ENCODE results near the gene FBXW9. TPM values are rescaled to one million over a fixed set of nuclear protein-coding genes. Genes with fewer than 3 reads are reported as not detected.
"Not testable (repeated sequence)": the region's sequence is repeated elsewhere in the genome, so short reads cannot be mapped to it uniquely, and the experiment has no call there.

FBXW9 gene
- total RNA-seq, 6 donors from 2014 or later: 6.5 to 13.7 (median 8.7) TPM

DNA sequence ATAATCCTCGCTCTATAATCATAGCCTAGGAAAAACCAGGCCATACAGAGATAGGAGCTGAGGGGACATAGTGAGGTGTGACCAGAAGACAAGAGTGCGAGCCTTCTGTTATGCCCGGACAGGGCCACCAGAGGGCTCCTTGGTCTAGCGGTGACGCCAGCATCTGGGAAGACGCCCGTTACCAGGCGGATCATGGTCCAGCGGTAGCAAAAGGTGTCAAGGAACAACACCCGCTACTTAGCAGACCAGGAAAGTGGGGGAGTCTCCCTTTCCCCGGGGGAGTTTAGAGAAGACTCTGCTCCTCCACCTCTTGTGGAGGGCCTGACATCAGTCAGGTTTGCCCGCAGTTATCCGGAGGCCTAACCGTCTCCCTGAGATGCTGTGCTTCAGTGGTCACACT is 15.6 kb upstream of the FBXW9 start:
- 61 to 91% methylated on average over 3 to 11 of the region's 14 CpGs for WGBS, 2 donors
- H3K9me3 ChIP-seq; ATAC-seq (ENCODE audit: low FRiP score in 2 of 2); H3K27me3 ChIP-seq; H3K4me3 ChIP-seq; H3K27ac ChIP-seq; H3K4me1 ChIP-seq: not testable (repeated sequence)
- TF ChIP-seq, protein P1, sequence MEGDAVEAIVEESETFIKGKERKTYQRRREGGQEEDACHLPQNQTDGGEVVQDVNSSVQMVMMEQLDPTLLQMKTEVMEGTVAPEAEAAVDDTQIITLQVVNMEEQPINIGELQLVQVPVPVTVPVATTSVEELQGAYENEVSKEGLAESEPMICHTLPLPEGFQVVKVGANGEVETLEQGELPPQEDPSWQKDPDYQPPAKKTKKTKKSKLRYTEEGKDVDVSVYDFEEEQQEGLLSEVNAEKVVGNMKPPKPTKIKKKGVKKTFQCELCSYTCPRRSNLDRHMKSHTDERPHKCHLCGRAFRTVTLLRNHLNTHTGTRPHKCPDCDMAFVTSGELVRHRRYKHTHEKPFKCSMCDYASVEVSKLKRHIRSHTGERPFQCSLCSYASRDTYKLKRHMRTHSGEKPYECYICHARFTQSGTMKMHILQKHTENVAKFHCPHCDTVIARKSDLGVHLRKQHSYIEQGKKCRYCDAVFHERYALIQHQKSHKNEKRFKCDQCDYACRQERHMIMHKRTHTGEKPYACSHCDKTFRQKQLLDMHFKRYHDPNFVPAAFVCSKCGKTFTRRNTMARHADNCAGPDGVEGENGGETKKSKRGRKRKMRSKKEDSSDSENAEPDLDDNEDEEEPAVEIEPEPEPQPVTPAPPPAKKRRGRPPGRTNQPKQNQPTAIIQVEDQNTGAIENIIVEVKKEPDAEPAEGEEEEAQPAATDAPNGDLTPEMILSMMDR (IDR thresholded peaks at IDR 0.05): peak; percentile 15 to 57 (median 34)
- DNase-seq: peak in 1 of 2 donors; percentile 44
- H3K36me3 ChIP-seq: peaks cover 39 to 96% (median 77%) of the 10 kb centered on the region in 4 donors

DNA sequence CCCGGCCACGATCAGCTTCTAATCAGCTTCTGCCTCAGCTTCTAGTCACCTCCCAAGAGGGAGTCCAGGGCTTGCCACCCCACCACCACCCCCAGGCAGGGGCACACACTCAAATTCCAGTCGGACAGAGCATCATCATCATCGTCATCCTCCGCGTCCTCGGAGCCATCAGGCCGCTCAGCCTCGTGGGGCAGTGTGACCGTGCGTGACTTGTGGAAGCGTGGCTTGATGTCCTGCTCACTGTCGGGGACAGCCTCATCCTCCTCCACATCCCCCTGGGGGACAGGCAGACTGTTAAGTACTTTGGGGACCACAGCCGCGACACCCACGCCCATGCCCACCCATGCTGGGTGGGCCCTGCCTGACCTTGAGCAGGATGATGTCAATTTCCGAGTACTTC is 14.8 kb upstream of the FBXW9 start:
- Histone ChIP-seq H3K4me1 (no peaks in the 10 kb centered on the region), H3K27ac (no peak overlapping the region), H3K9me3 (no peaks in the 10 kb centered on the region), H3K27me3 (no peaks in the 10 kb centered on the region), H3K4me3 (no peak overlapping the region), H3K36me3 (peaks cover 38 to 97% (median 79%) of the 10 kb centered on the region in 4 donors)
- TF ChIP-seq, protein P1 (IDR thresholded peaks at IDR 0.05): no peak
- TF ChIP-seq EP300 (IDR thresholded peaks at IDR 0.05) (no peak), POLR2AphosphoS5 (IDR thresholded peaks at IDR 0.05) (no peak), POLR2A (IDR thresholded peaks at IDR 0.05) (no peak)
- DNase-seq: no peak
- 96% methylated on average over 17 of the region's 17 CpGs; no CpG with 5 or more reads in 1 of the 2 donors for WGBS, 2 donors
- no peak for ATAC-seq (ENCODE audit: low FRiP score in 2 of 2)

DNA sequence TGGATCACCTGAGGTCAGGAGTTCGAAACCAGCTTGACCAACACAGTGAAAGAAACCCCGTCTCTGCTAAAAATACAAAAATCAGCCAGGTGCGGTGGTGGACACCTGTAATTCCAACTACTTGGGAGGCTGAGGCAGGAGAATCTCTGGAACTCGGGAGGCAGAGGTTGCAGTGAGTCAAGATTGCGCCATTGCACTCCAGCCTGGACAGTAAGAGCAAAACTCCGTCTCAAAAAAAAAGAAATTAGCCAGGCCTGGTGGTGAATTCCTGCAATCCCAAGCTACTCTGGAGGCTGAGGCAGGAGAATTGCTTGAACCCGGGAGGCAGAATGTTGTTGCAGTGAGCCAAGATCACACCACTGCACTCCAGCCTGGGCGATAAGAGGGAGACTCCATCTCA is 12.2 kb upstream of the FBXW9 start:
- no peak overlapping the region for H3K27ac ChIP-seq
- TF ChIP-seq, protein P1 (IDR thresholded peaks at IDR 0.05): no peak
- TF ChIP-seq POLR2A (IDR thresholded peaks at IDR 0.05): no peak
- TF ChIP-seq POLR2AphosphoS5 (IDR thresholded peaks at IDR 0.05): no peak
- no peak for TF ChIP-seq EP300 (IDR thresholded peaks at IDR 0.05)
- no peaks in the 10 kb centered on the region for H3K27me3 ChIP-seq
- no peak overlapping the region for H3K4me3 ChIP-seq
- ATAC-seq (ENCODE audit: low FRiP score in 2 of 2): no peak
- DNase-seq: no peak
- WGBS, 2 donors: 94 to 97% methylated on average over 8 of the region's 8 CpGs
- H3K36me3 ChIP-seq: peaks cover 50 to 97% (median 80%) of the 10 kb centered on the region in 4 donors
- H3K4me1 ChIP-seq: no peaks in the 10 kb centered on the region
- no peaks in the 10 kb centered on the region for H3K9me3 ChIP-seq

DNA sequence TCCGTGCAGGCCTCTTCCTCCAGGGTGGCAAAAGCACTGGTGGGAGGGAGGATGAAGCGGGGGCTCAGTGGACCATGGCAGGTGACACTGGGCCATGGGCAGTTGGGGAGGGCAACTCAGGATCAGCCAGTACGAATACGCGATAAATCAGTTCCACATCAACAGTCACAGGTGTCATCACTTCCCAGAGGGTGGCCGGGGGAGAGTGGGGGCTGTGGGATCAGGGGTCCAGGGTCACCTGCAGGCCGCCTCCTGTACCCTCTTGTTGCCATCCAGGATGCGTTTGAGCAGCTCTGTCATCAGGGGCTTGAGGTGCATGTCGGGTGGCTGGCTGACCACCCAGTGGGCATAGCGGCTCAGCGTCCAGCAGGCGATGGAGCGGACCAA is 9.9 kb upstream of the FBXW9 start:
- H3K27ac ChIP-seq: no peak overlapping the region
- H3K27me3 ChIP-seq: no peaks in the 10 kb centered on the region
- WGBS, 2 donors: 96 to 98% methylated on average over 13 of the region's 13 CpGs
- TF ChIP-seq POLR2AphosphoS5 (IDR thresholded peaks at IDR 0.05): no peak
- no peak for TF ChIP-seq POLR2A (IDR thresholded peaks at IDR 0.05)
- TF ChIP-seq EP300 (IDR thresholded peaks at IDR 0.05): no peak
- TF ChIP-seq, protein P1 (IDR thresholded peaks at IDR 0.05): no peak
- H3K9me3 ChIP-seq: no peaks in the 10 kb centered on the region
- ATAC-seq (ENCODE audit: low FRiP score in 2 of 2) (no peak), DNase-seq (no peak)
- peaks cover 55 to 100% (median 86%) of the 10 kb centered on the region in 4 donors for H3K36me3 ChIP-seq
- H3K4me1 ChIP-seq: no peaks in the 10 kb centered on the region
- no peak overlapping the region for H3K4me3 ChIP-seq

DNA sequence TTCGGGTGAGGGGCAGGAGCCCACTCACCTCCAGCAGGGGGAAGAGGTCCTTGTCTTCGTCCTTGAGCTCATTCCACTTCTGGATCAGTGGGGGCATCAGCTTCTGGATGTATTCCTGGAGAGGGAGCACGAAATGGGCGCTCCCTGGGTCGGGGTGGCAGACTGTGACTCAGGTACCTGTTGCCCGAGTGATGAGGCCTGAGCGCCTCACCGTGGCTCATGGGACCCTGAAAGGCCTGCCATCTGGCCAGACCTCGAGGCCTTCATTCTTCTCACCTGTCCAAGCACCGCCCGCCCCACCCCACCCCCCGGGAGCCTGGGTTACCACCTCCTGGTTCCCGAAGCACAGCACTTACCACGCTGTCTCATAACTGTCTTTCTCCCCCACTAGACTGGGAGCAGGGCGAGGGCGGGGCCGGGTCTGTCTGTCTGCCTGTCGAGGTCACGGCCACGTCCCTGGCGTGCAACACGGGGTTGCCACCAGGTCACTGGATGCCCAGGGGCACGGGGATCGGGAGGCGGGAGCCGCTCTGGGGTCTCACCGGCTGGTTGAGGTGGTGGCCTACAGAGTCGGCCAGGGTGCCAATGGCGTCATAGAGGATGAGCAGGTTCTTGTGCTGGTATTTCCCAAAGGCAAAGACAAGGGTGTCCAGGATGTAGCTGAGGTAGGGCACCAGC is 9.4 kb upstream of the FBXW9 start:
- Histone ChIP-seq H3K27ac (no peak overlapping the region), H3K27me3 (no peaks in the 10 kb centered on the region), H3K9me3 (no peaks in the 10 kb centered on the region), H3K4me1 (no peaks in the 10 kb centered on the region), H3K36me3 (peaks cover 55 to 100% (median 86%) of the 10 kb centered on the region in 4 donors), H3K4me3 (no peak overlapping the region)
- 95 to 96% methylated on average over 13 to 24 of the region's 29 CpGs for WGBS, 2 donors
- DNase-seq (no peak), ATAC-seq (ENCODE audit: low FRiP score in 2 of 2) (no peak)
- no peak for TF ChIP-seq POLR2AphosphoS5 (IDR thresholded peaks at IDR 0.05)
- TF ChIP-seq EP300 (IDR thresholded peaks at IDR 0.05): no peak
- TF ChIP-seq, protein P1 (IDR thresholded peaks at IDR 0.05): no peak
- TF ChIP-seq POLR2A (IDR thresholded peaks at IDR 0.05): no peak
